Gastroesophageal sphincter (tissue), 3 donors: ENCODE data around the gene ISG15.

ENCODE experiments used
- CTCF ChIP-seq, 4 experiments: fragments of 200-600 bp in 2 of 4; fragments of 450-650 bp in 2 of 4; sonication (generic) in 1 of 4; IDR thresholded peaks; one replicate each; pipeline ENCODE4 v1.5.1; 2017 to 2019; ENCODE audit warnings: antibody characterized with exemption in 4 of 4, mild to moderate bottlenecking in 2 of 4, moderate library complexity in 2 of 4
- EP300 ChIP-seq: sonication (generic); formaldehyde crosslinking; IDR thresholded peaks from one replicate; pipeline ENCODE4 v1.6.1; 2017; ENCODE audit warnings: antibody characterized with exemption, mild to moderate bottlenecking
- POLR2A ChIP-seq, 2 donors: fragments of 450-650 bp; IDR thresholded peaks; one replicate each; pipeline ENCODE4 v1.6.1; 2017; ENCODE audit warnings: antibody characterized with exemption in 2 of 2, mild to moderate bottlenecking in 2 of 2, moderate library complexity in 1 of 2

- TF ChIP-seq EP300 (no peak), CTCF (IDR thresholded peaks at IDR 0.05) (no peak), POLR2A (IDR thresholded peaks at IDR 0.05) (no peak)
Observed at GRCh38 chr1:1047963-1048362, 34.7 kb downstream of the ISG15 start.
